SK-N-SH (cell line): Measurements from ENCODE around the gene CC2D1B. TPM values are rescaled to one million over a fixed set of nuclear protein-coding genes. Genes with fewer than 3 reads are reported as not detected.

ENCODE experiments used
- CTCF ChIA-PET: fragments of 300-600, 350-600 bp; formaldehyde crosslinking; extraction: SDS; loops from one replicate; lab custom pipeline; 2021; lab: Yijun Ruan, JAX
- POLR2A ChIA-PET: fragments of 350-600 bp; sonication (Branson Sonifier 250); formaldehyde crosslinking; extraction: SDS; loops from one replicate; lab custom pipeline; 2020; ENCODE audit warnings: antibody characterized with exemption, inconsistent platforms; lab: Yijun Ruan, JAX
- DNase-seq: peaks from one replicate; pipeline ENCODE4 v3.0.0; 2012
- H2AFZ ChIP-seq: fragments of 200-600 bp; sonication (generic); 2 replicates; pipeline ENCODE4 v1.8.1; 2016; ENCODE audit warnings: antibody characterized with exemption, mild to moderate bottlenecking, low read depth
- H3F3A ChIP-seq: fragments of 200-600 bp; sonication (generic); replicated peaks from 2 replicates; pipeline ENCODE3; 2016; ENCODE audit warnings: antibody characterized with exemption, mild to moderate bottlenecking; ENCODE audit not compliant: insufficient read depth
- H3K27ac ChIP-seq, 2 experiments: fragments of 200-500 bp in 1 of 2; fragments of 200-600 bp in 1 of 2; sonication (Bioruptor generic) in 1 of 2; sonication (generic), shearing (Covaris generic) in 1 of 2; 2 replicates each; pipeline versions ENCODE4 v1.5.1 to v1.6.1; 2014 to 2016; ENCODE audit warnings: low read depth in 2 of 2, inconsistent platforms in 1 of 2, low read length in 1 of 2, mild to moderate bottlenecking in 1 of 2, mixed read lengths in 1 of 2
- H3K27me3 ChIP-seq: fragments of 200-600 bp; sonication (generic), shearing (Covaris generic); 2 replicates; pipeline ENCODE4 v1.6.1; 2016; ENCODE audit warnings: mixed run types; ENCODE audit not compliant: insufficient read depth
- H3K36me3 ChIP-seq, 2 experiments: fragments of 200-500 bp in 1 of 2; fragments of 200-600 bp in 1 of 2; sonication (Bioruptor generic) in 1 of 2; sonication (generic) in 1 of 2; replicated peaks in 1 of 2; 2 replicates each; pipeline versions ENCODE3 to v1.5.1; 2014 to 2016; ENCODE audit warnings: low read length in 1 of 2, mild to moderate bottlenecking in 1 of 2; ENCODE audit not compliant: insufficient read depth in 2 of 2, control insufficient read depth in 1 of 2
- H3K4me1 ChIP-seq, 2 experiments: fragments of 200-500 bp in 1 of 2; fragments of 200-600 bp in 1 of 2; sonication (Bioruptor generic) in 1 of 2; sonication (generic), shearing (Covaris generic) in 1 of 2; 2 replicates each; pipeline versions ENCODE4 v1.5.1 to v1.6.1; 2014 to 2016; ENCODE audit warnings: low read depth in 1 of 2, low read length in 1 of 2, mixed run types in 1 of 2; ENCODE audit not compliant: insufficient read depth in 2 of 2, control insufficient read depth in 1 of 2
- H3K4me2 ChIP-seq: fragments of 200-600 bp; sonication (generic), shearing (Covaris generic); 2 replicates; pipeline ENCODE4 v1.6.1; 2017; ENCODE audit warnings: mixed run types
- H3K4me3 ChIP-seq, 2 experiments: fragments of 200-500 bp in 1 of 2; fragments of 200-600 bp in 1 of 2; sonication (Bioruptor generic) in 1 of 2; sonication (generic), shearing (Covaris generic) in 1 of 2; 2 replicates each; pipeline versions ENCODE4 v1.5.1 to v1.8.1; 2014 to 2016; ENCODE audit warnings: low read depth in 2 of 2, inconsistent platforms in 1 of 2, low read length in 1 of 2, mild to moderate bottlenecking in 1 of 2, mixed read lengths in 1 of 2, moderate library complexity in 1 of 2
- H3K79me2 ChIP-seq: fragments of 200-600 bp; sonication (generic); 2 replicates; pipeline ENCODE4 v1.8.1; 2017; ENCODE audit warnings: mild to moderate bottlenecking; ENCODE audit not compliant: insufficient read depth
- H3K9ac ChIP-seq: fragments of 200-600 bp; sonication (generic); 2 replicates; pipeline ENCODE4 v1.6.1; 2017; ENCODE audit warnings: mixed run types
- H3K9me2 ChIP-seq: fragments of 200-600 bp; sonication (generic); 2 replicates; pipeline ENCODE4 v1.6.1; 2017; ENCODE audit warnings: mixed run types
- H3K9me3 ChIP-seq: fragments of 200-600 bp; sonication (generic); 2 replicates; pipeline ENCODE4 v1.6.1; 2017; ENCODE audit warnings: mixed run types, mild to moderate bottlenecking, moderate library complexity
- H4K20me1 ChIP-seq: fragments of 200-600 bp; sonication (generic); 2 replicates; pipeline ENCODE4 v1.6.1; 2017; ENCODE audit warnings: mild to moderate bottlenecking, mixed run types; ENCODE audit not compliant: insufficient read depth
- CHD2 ChIP-seq: fragments of 150-350 bp; IDR thresholded peaks from 2 replicates; pipeline ENCODE4 v1.6.1; 2018; ENCODE audit warnings: low read length; ENCODE audit not compliant: partially characterized antibody
- EZH2phosphoT487 ChIP-seq: fragments of 200-600 bp; sonication (generic); IDR thresholded peaks from 2 replicates; pipeline ENCODE4 v1.6.1; 2017; ENCODE audit warnings: low read depth, mixed run types, mild to moderate bottlenecking, antibody characterized with exemption, moderate library complexity, borderline replicate concordance
- FOSL2 ChIP-seq: IDR thresholded peaks from 2 replicates; pipeline ENCODE4 v1.4.0; 2012; ENCODE audit warnings: low read depth, mild to moderate bottlenecking, moderate library complexity, borderline replicate concordance
- FOXM1 ChIP-seq: IDR thresholded peaks from 2 replicates; pipeline ENCODE4 v1.4.0; 2012; ENCODE audit warnings: low read depth, mild to moderate bottlenecking
- GABPA ChIP-seq: IDR thresholded peaks from 2 replicates; pipeline ENCODE4 v1.4.0; 2012; ENCODE audit warnings: low read depth, mild to moderate bottlenecking
- GATA2 ChIP-seq: sonication (generic); formaldehyde crosslinking; IDR thresholded peaks from 2 replicates; pipeline ENCODE4 v1.5.0; 2020; ENCODE audit warnings: mild to moderate bottlenecking, missing genetic modification reagents
- MEF2A ChIP-seq: IDR thresholded peaks from 2 replicates; pipeline ENCODE4 v1.4.0; 2012; ENCODE audit warnings: low read depth, borderline replicate concordance
- MXI1 ChIP-seq: IDR thresholded peaks from 2 replicates; pipeline ENCODE4 v1.6.1; 2012; ENCODE audit warnings: mild to moderate bottlenecking, low read depth, low read length, improper control_type of control experiment
- RCOR1 ChIP-seq: fragments of 150-350 bp; IDR thresholded peaks from 2 replicates; pipeline ENCODE4 v1.6.1; 2017; ENCODE audit warnings: antibody characterized with exemption, low read length
- RXRA ChIP-seq: IDR thresholded peaks from 2 replicates; pipeline ENCODE4 v1.4.0; 2012; ENCODE audit warnings: low read depth, mild to moderate bottlenecking, borderline replicate concordance
- SMC3 ChIP-seq: IDR thresholded peaks from 2 replicates; pipeline ENCODE4 v1.6.1; 2012; ENCODE audit warnings: low read depth, low read length, improper control_type of control experiment
- TEAD4 ChIP-seq: IDR thresholded peaks from 2 replicates; pipeline ENCODE4 v1.4.0; 2012; ENCODE audit warnings: mild to moderate bottlenecking, borderline replicate concordance; ENCODE audit not compliant: insufficient read depth
- USF1 ChIP-seq: IDR thresholded peaks from 2 replicates; pipeline ENCODE4 v1.4.0; 2012; ENCODE audit warnings: low read depth, borderline replicate concordance
- YY1 ChIP-seq: IDR thresholded peaks from 2 replicates; pipeline ENCODE4 v1.4.0; 2012; ENCODE audit warnings: low read depth, mild to moderate bottlenecking
- WGBS: methylation state at CpG from one replicate; pipeline ENCODE4 v1.1.6; 2017; ENCODE audit warnings: low lambda C conversion rate; 5-methylcytosine and 5-hydroxymethylcytosine counted together
- polyA plus RNA-seq, 3 experiments: library from polyadenylated mRNA; depleted of rRNA; stranded (reverse); fragments of >200 nt; gene quantifications; 2 replicates each; pipeline ENCODE4 v1.2.3, GENCODE V29; 2012

The CC2D1B gene
- polyA plus RNA-seq, 1 of the 3 experiments (the other 2 are of a cell fraction), result 18.7 TPM

- POLR2A ChIA-PET, result no interaction called here
- TF ChIP-seq SMC3 (no peak), USF1 (no peak), GATA2 (CRISPR knock-in tag) (no peak), EZH2phosphoT487 (no peak), GABPA (no peak), FOXM1 (no peak), FOSL2 (no peak), RCOR1 (no peak), RXRA (no peak), MEF2A (no peak), MXI1 (no peak), TEAD4 (no peak), CHD2 (no peak)
- TF ChIP-seq, all 33 proteins: peak for 0
- H2AFZ ChIP-seq, result no peak overlapping the region
- no peak overlapping the region for H3K27ac ChIP-seq
- H3K9ac ChIP-seq, result no peak overlapping the region
- H3K27me3 ChIP-seq, result no peaks in the 10 kb centered on the region
- 95% methylated on average over 1 of the region's 1 CpG for WGBS
- H3K4me3 ChIP-seq, result no peak overlapping the region
- peaks cover 11% of the 10 kb centered on the region for H3F3A ChIP-seq
- H3K4me1 ChIP-seq, result no peaks in the 10 kb centered on the region; a peak in 1 of 4 replicates
- no peaks in the 10 kb centered on the region for H3K79me2 ChIP-seq
- H3K9me3 ChIP-seq, result no peaks in the 10 kb centered on the region
- H3K9me2 ChIP-seq, result no peaks in the 10 kb centered on the region
- no peak overlapping the region for H3K4me2 ChIP-seq
- H3K36me3 ChIP-seq, result peaks cover 8% of the 10 kb centered on the region in 2 experiments
- no peaks in the 10 kb centered on the region for H4K20me1 ChIP-seq
- CTCF ChIA-PET, result interaction anchor here (0.7 to 1.2 kb wide), 3 partner anchors 9 to 19 kb away, joined by 3 to 4 read pairs (median 3); no protein-coding TSS in a partner anchor
- no peak for DNase-seq
Measured at GRCh38 chr1:52332411-52332810, 33.6 kb downstream of the CC2D1B start.

GRCh38 chr1:52328615-52329014 is 37.4 kb downstream of the CC2D1B start:
- no peak overlapping the region for H3K4me2 ChIP-seq
- WGBS, result 83% methylated on average over 1 of the region's 1 CpG
- TF ChIP-seq GABPA (no peak), YY1 (no peak), EZH2phosphoT487 (no peak)
- H3K4me1 ChIP-seq, result no peaks in the 10 kb centered on the region; a peak in 1 of 4 replicates
- no peaks in the 10 kb centered on the region for H4K20me1 ChIP-seq
- peaks cover 11% of the 10 kb centered on the region for H3F3A ChIP-seq
- no peak overlapping the region; a peak in 1 of 4 replicates for H3K27ac ChIP-seq
- no peaks in the 10 kb centered on the region for H3K9me3 ChIP-seq
- no peaks in the 10 kb centered on the region for H3K27me3 ChIP-seq
- no peak for DNase-seq
- H2AFZ ChIP-seq, result no peak overlapping the region
- CTCF ChIA-PET, result interaction anchor here (1.3 kb wide), 1 partner anchor 20 kb away, joined by 3 read pairs; no protein-coding TSS in a partner anchor
- no peak overlapping the region for H3K9ac ChIP-seq
- POLR2A ChIA-PET, result no interaction called here
- H3K9me2 ChIP-seq, result no peaks in the 10 kb centered on the region
- H3K36me3 ChIP-seq, result no peaks in the 10 kb centered on the region
- H3K79me2 ChIP-seq, result no peaks in the 10 kb centered on the region
- no peak overlapping the region for H3K4me3 ChIP-seq
